Ovary (tissue), 9 donors: ENCODE data around the gene FBXO38. TPM values are rescaled to one million over a fixed set of nuclear protein-coding genes. Genes with fewer than 3 reads are reported as not detected.

Source experiments
- DNase-seq, 5 donors: peaks; one replicate each; pipeline ENCODE4 v3.0.0-alpha.2; 2019 to 2020
- H3K27ac ChIP-seq, 2 donors: fragments of 200-600 bp; one replicate each; pipeline versions ENCODE4 v1.5.1 to v1.8.0; 2019 to 2022
- H3K27me3 ChIP-seq: fragments of 200-600 bp; one replicate; pipeline ENCODE4 v1.8.0; 2022
- H3K36me3 ChIP-seq: fragments of 200-600 bp; sonication (generic); one replicate; pipeline ENCODE4 v1.5.1; 2019
- H3K4me1 ChIP-seq: one replicate; pipeline ENCODE4 v1.8.1; 2013; ENCODE audit warnings: mild to moderate bottlenecking, moderate library complexity; ENCODE audit not compliant: insufficient read depth
- H3K4me3 ChIP-seq: fragments of 200-600 bp; sonication (generic); one replicate; pipeline ENCODE4 v1.5.1; 2017
- H3K9me3 ChIP-seq, 2 donors: fragments of 200-600 bp in 1 of 2; sonication (generic) in 1 of 2; one replicate each; pipeline versions ENCODE4 v1.5.1 to v1.8.1; 2013 to 2019; ENCODE audit warnings: mild to moderate bottlenecking in 1 of 2, moderate library complexity in 1 of 2
- CTCF ChIP-seq, 3 donors: fragments of 450-650 bp in 2 of 3; fragments of 200-600 bp in 1 of 3; IDR thresholded peaks; one replicate each; pipeline versions ENCODE4 v1.5.1 to v1.8.0; 2016 to 2022; ENCODE audit warnings: antibody characterized with exemption in 3 of 3, mild to moderate bottlenecking in 1 of 3
- EP300 ChIP-seq: sonication (generic); formaldehyde crosslinking; IDR thresholded peaks from one replicate; pipeline ENCODE4 v1.6.1; 2017; ENCODE audit warnings: antibody characterized with exemption
- POLR2A ChIP-seq: fragments of 450-650 bp; IDR thresholded peaks from one replicate; pipeline ENCODE4 v1.6.1; 2017; ENCODE audit warnings: antibody characterized with exemption, mild to moderate bottlenecking, moderate library complexity
- WGBS, 3 donors: extraction: QIAGEN DNeasy Blood & Tissue Kit in 1 of 3; methylation state at CpG; one replicate each; pipeline versions ENCODE4 v1.1.5 to v1.1.7; 2013 to 2017; 5-methylcytosine and 5-hydroxymethylcytosine counted together
- intact Hi-C, 4 donors: fragments of 100-400 bp; cut with DNase I; formaldehyde crosslinking; loops; one replicate each; pipeline versions ENCODE4 v1.11.0 to v1.15.1; 2022 to 2023
- polyA plus RNA-seq, 2 donors: library from polyadenylated mRNA; stranded (reverse); fragments of 200-250 nt in 1 of 2; fragments of 350-450 nt in 1 of 2; fragmentation: Illumina TruSeq in 1 of 2; extraction: RNeasy Lipid Tissue Mini Kit (QIAGEN cat#74804) in 1 of 2; gene quantifications; one replicate each; pipeline ENCODE4 v1.2.3, GENCODE V29; 2013 to 2014
- total RNA-seq, 7 donors: library from RNA; depleted of rRNA in 2 of 7; stranded (reverse); fragments of >200 nt in 2 of 7; fragmentation: NEBNext Ultra II Directional in 3 of 7; extraction: Animal tissue kit (Norgen Biotek cat#: 25700) in 3 of 7; gene quantifications; one replicate each; pipeline versions ENCODE4 v1.1.0 to v1.2.4, GENCODE V29; 2016 to 2023
- donor health status: DM: no; HTN: no; CAD: no; lungs with moderate emphysema.
- donor health status: DM: no; HTN: no; CAD: no.
- donor health status: Bipolar disorder and iron deficiency.
- donor health status: DM: yes; HTN: yes; CAD: no.
- donor health status: DM: no; HTN: no; CAD: no.
- donor health status: DM: yes; HTN: yes; CAD: no.

The FBXO38 gene
- total and polyA plus RNA-seq, 9 donors, result 16.7 to 47.0 (median 36.2) TPM

DNA sequence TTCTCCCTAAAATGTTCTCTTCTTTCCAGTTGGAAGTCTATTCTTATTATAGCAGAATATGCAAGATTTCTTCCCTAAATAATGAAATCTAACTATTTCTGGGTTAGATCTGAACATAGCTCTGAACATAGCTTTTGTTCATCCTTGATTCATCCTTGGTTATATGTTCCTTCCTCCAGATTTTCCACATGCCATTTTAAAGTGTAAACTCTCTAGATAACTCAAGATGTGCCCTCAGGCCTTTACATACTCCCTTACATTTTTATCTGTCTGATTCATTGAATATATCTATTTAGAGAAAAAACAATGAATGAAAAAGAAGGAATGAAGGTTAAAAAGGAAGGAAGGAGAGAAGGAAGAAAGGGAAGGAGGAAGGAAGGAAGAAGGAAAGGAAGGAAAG is 100.9 kb downstream of the FBXO38 start:
- no peaks in the 10 kb centered on the region for H3K9me3 ChIP-seq
- H3K36me3 ChIP-seq, result no peaks in the 10 kb centered on the region
- no peaks in the 10 kb centered on the region for H3K4me1 ChIP-seq
- TF ChIP-seq CTCF (IDR thresholded peaks at IDR 0.05) (no peak), EP300 (no peak), POLR2A (no peak)
- no peaks in the 10 kb centered on the region for H3K27me3 ChIP-seq
- intact Hi-C loops, result no loop called here
- H3K27ac ChIP-seq, result no peak overlapping the region
- H3K4me3 ChIP-seq, result no peak overlapping the region
- no peak for DNase-seq

DNA sequence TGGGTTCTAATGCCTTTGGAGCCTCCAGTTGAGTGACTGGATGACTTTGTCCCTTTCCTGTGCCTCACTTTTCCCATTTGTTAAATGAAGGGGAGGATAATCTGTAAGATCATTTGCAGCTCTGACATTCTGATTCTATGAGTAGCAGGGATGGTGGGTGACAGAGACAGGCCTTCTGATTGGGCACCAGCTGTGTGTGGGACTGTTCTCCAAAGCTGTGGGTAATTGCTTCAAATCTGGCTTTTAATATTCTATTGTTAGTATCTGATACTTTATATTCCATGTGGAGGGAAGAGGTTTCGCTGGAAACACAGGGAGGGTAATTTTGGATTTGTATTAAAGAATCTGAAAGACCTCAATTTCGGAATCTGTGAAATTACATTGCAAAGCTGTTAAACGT is 102.7 kb downstream of the FBXO38 start:
- no peaks in the 10 kb centered on the region for H3K27me3 ChIP-seq
- no peak for TF ChIP-seq CTCF (IDR thresholded peaks at IDR 0.05)
- DNase-seq, result no peak
- no peaks in the 10 kb centered on the region for H3K36me3 ChIP-seq
- no peak overlapping the region for H3K4me3 ChIP-seq
- H3K27ac ChIP-seq, result no peak overlapping the region
- WGBS, 3 donors, result 74 to 85% (median 81%) methylated on average over 3 of the region's 3 CpGs
- intact Hi-C loops, result no loop called here
- H3K9me3 ChIP-seq, result no peaks in the 10 kb centered on the region
- no peaks in the 10 kb centered on the region for H3K4me1 ChIP-seq

DNA sequence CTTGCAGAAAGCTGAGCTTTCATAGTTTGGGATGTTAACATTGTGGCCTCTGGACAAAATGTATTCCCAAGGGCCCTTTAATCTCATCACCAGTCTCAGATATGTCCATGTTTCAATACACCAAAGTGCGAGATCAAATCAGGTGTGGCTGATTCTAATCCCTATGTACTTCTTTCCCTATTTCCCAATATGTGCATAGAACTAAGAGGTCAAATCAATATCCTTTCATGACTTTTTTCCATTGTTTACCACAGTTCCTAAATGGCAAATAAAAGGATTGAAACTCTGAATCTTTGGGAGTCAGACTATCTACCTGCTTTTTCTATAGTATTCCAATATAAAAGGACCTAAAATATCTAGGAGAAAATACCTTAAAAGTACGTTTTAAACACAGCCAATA is 105.0 kb downstream of the FBXO38 start:
- intact Hi-C loops, result no loop called here

GRCh38 chr5:148491015-148491792 is 107.4 kb downstream of the FBXO38 start:
- no peaks in the 10 kb centered on the region for H3K27me3 ChIP-seq
- DNase-seq, result no peak
- H3K27ac ChIP-seq, result no peak overlapping the region
- intact Hi-C loops, result no loop called here
- 24 to 26% (median 24%) methylated on average over 10 of the region's 10 CpGs for WGBS, 3 donors
- no peaks in the 10 kb centered on the region for H3K9me3 ChIP-seq
- no peak overlapping the region for H3K4me3 ChIP-seq
- H3K36me3 ChIP-seq, result no peaks in the 10 kb centered on the region
- no peak for TF ChIP-seq EP300
- no peak for TF ChIP-seq POLR2A
- no peak for TF ChIP-seq CTCF (IDR thresholded peaks at IDR 0.05)
- H3K4me1 ChIP-seq, result no peaks in the 10 kb centered on the region

More for the DNA sequence above, 105.0 kb downstream of the FBXO38 start:
- TF ChIP-seq POLR2A (no peak), CTCF (IDR thresholded peaks at IDR 0.05) (no peak), EP300 (no peak)
- no peaks in the 10 kb centered on the region for H3K9me3 ChIP-seq
- no peak for DNase-seq
- no peaks in the 10 kb centered on the region for H3K4me1 ChIP-seq
- H3K36me3 ChIP-seq, result no peaks in the 10 kb centered on the region
- no peak overlapping the region for H3K27ac ChIP-seq
- no peak overlapping the region for H3K4me3 ChIP-seq
- 66 to 69% (median 67%) methylated on average over 2 of the region's 2 CpGs for WGBS, 3 donors
- H3K27me3 ChIP-seq, result no peaks in the 10 kb centered on the region
